DND-41 (cell line): ENCODE data around the gene NPY2R.

ENCODE experiments used
- ATAC-seq: fragments of 200-7000 bp; cut with Tn5 transposase; 3 replicates; pipeline ENCODE4 v1.9.1; 2021; ENCODE audit warnings: low read depth; ENCODE audit not compliant: insufficient read depth
- DNase-seq: peaks from one replicate; pipeline ENCODE4 v3.0.0-alpha.2; 2020
- H2AFZ ChIP-seq: 2 replicates; pipeline ENCODE4 v1.6.0; 2012; ENCODE audit warnings: low read depth, low read length
- H3K27ac ChIP-seq: 2 replicates; pipeline ENCODE4 v1.5.1; 2012; ENCODE audit warnings: low read length, inconsistent platforms
- H3K27me3 ChIP-seq: fragments of 200-600 bp; sonication (generic); 2 replicates; pipeline ENCODE4 v1.6.0; 2012; ENCODE audit warnings: low read length, mild to moderate bottlenecking, inconsistent platforms; ENCODE audit not compliant: insufficient read depth, poor library complexity
- H3K36me3 ChIP-seq: 2 replicates; pipeline ENCODE4 v1.5.1; 2012; ENCODE audit warnings: low read length, inconsistent platforms; ENCODE audit not compliant: insufficient read depth
- H3K4me1 ChIP-seq: 2 replicates; pipeline ENCODE4 v1.5.1; 2012; ENCODE audit warnings: mild to moderate bottlenecking, low read length; ENCODE audit not compliant: insufficient read depth
- H3K4me2 ChIP-seq: 2 replicates; pipeline ENCODE4 v1.6.0; 2012; ENCODE audit warnings: mild to moderate bottlenecking, moderate library complexity, low read length, inconsistent platforms; ENCODE audit not compliant: insufficient read depth
- H3K4me3 ChIP-seq, 2 experiments: fragments of 200-600 bp in 1 of 2; shearing (Covaris generic) in 1 of 2; 2 replicates each; pipeline ENCODE4 v1.5.1; 2012 to 2016; ENCODE audit warnings: inconsistent platforms in 2 of 2, low read length in 2 of 2, mild to moderate bottlenecking in 2 of 2, low read depth in 1 of 2, moderate library complexity in 1 of 2
- H3K79me2 ChIP-seq: 2 replicates; pipeline ENCODE4 v1.6.0; 2012; ENCODE audit warnings: low read length, inconsistent platforms; ENCODE audit not compliant: insufficient read depth
- H3K9ac ChIP-seq: 2 replicates; pipeline ENCODE4 v1.6.0; 2012; ENCODE audit warnings: low read depth, mild to moderate bottlenecking, inconsistent platforms, low read length, moderate library complexity
- H3K9me3 ChIP-seq: 2 replicates; pipeline ENCODE4 v1.5.1; 2012; ENCODE audit warnings: low read length, moderate library complexity, mild to moderate bottlenecking, inconsistent platforms; ENCODE audit not compliant: insufficient read depth, severe bottlenecking
- H4K20me1 ChIP-seq: 2 replicates; pipeline ENCODE4 v1.6.0; 2012; ENCODE audit warnings: low read length; ENCODE audit not compliant: insufficient read depth
- EZH2 ChIP-seq: IDR thresholded peaks from 3 replicates; pipeline ENCODE4 v1.6.1; 2012; ENCODE audit warnings: borderline replicate concordance, low read depth, mild to moderate bottlenecking, moderate library complexity, low read length, inconsistent platforms; ENCODE audit not compliant: severe bottlenecking
- TF ChIP-seq, protein P1 (sequence below): IDR thresholded peaks from 2 replicates; pipeline ENCODE4 v1.5.1; 2012; ENCODE audit warnings: borderline replicate concordance, low read length, moderate library complexity, mild to moderate bottlenecking; ENCODE audit not compliant: poor library complexity, severe bottlenecking; ENCODE audit errors: extremely low read depth

The NPY2R gene, protein sequence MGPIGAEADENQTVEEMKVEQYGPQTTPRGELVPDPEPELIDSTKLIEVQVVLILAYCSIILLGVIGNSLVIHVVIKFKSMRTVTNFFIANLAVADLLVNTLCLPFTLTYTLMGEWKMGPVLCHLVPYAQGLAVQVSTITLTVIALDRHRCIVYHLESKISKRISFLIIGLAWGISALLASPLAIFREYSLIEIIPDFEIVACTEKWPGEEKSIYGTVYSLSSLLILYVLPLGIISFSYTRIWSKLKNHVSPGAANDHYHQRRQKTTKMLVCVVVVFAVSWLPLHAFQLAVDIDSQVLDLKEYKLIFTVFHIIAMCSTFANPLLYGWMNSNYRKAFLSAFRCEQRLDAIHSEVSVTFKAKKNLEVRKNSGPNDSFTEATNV

DNA sequence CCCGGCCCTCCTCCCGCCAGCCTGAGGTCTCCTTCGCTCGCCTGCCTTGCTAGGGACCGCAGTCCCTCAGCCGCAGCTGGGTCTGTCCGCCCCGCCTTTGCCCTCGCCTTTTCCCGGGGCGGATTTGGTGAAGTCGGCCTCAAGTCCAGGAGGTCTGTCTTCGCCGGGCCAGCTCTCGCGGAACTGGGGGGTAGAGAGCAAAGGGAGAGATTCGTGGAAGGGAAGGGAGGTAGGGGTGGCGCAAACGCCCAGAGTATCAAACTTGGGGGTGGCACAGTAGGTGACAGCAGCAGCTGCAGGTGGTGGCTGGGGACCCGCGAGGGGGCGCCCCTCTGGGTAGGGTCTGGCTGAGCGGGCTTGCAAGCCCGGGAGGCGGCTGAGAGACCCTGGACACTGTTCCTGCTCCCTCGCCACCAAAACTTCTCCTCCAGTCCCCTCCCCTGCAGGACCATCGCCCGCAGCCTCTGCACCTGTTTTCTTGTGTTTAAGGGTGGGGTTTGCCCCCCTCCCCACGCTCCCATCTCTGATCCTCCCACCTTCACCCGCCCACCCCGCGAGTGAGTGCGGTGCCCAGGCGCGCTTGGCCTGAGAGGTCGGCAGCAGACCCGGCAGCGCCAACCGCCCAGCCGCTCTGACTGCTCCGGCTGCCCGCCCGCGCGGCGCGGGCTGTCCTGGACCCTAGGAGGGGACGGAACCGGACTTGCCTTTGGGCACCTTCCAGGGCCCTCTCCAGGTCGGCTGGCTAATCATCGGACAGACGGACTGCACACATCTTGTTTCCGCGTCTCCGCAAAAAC lies at the start of gene NPY2R:
NPY2R (plus strand) TSS at position 379 of the 797 bp plus-strand sequence. CDS start 5,304 bp downstream, outside the sequence.
- H2AFZ ChIP-seq, result no peak within 1 kb of the TSS

DNA sequence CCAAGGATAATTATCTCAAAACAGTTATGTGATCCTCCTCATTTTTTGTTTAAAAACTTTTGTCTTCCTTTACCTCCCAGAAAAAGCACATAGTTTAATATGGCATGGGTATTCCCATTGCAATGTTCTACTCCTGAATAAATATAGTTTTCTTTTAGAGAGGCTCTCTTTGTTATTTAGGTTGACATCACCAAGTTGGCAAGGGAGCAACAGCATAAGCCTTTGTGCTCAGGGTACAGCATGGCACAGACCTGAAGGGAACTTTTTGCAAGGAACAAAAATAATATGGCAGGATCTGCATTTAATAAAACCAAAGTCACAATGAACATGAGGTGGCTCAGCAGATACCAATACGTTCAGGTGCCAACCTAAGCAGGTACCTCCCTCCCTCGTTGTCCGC lies 47.1 kb upstream of the NPY2R start:
- DNase-seq, result no peak
- no peak for TF ChIP-seq EZH2
- TF ChIP-seq, protein P1, sequence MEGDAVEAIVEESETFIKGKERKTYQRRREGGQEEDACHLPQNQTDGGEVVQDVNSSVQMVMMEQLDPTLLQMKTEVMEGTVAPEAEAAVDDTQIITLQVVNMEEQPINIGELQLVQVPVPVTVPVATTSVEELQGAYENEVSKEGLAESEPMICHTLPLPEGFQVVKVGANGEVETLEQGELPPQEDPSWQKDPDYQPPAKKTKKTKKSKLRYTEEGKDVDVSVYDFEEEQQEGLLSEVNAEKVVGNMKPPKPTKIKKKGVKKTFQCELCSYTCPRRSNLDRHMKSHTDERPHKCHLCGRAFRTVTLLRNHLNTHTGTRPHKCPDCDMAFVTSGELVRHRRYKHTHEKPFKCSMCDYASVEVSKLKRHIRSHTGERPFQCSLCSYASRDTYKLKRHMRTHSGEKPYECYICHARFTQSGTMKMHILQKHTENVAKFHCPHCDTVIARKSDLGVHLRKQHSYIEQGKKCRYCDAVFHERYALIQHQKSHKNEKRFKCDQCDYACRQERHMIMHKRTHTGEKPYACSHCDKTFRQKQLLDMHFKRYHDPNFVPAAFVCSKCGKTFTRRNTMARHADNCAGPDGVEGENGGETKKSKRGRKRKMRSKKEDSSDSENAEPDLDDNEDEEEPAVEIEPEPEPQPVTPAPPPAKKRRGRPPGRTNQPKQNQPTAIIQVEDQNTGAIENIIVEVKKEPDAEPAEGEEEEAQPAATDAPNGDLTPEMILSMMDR, result no peak
- Histone ChIP-seq H3K4me3 (no peak overlapping the region), H3K27ac (no peak overlapping the region), H2AFZ (no peak overlapping the region), H3K9ac (no peak overlapping the region), H3K4me2 (no peak overlapping the region), H3K4me1 (no peaks in the 10 kb centered on the region), H3K36me3 (no peaks in the 10 kb centered on the region), H3K79me2 (no peaks in the 10 kb centered on the region), H4K20me1 (no peaks in the 10 kb centered on the region), H3K9me3 (no peaks in the 10 kb centered on the region), H3K27me3 (no peaks in the 10 kb centered on the region)
- no peak for ATAC-seq

More for the DNA sequence above, at the start of gene NPY2R:
- DNase-seq, result no peak
- Histone ChIP-seq H3K9me3 (no peaks in the 10 kb centered on the region), H3K27me3 (peaks cover 3% of the 10 kb centered on the region), H3K36me3 (no peaks in the 10 kb centered on the region), H3K4me3 (no peak within 1 kb of the TSS), H3K4me1 (no peaks in the 10 kb centered on the region), H3K79me2 (no peaks in the 10 kb centered on the region), H4K20me1 (no peaks in the 10 kb centered on the region), H3K4me2 (no peak within 1 kb of the TSS), H3K9ac (no peak within 1 kb of the TSS), H3K27ac (no peak within 1 kb of the TSS)
- no peak for TF ChIP-seq EZH2
- TF ChIP-seq, protein P1, result no peak
- no peak for ATAC-seq

DNA sequence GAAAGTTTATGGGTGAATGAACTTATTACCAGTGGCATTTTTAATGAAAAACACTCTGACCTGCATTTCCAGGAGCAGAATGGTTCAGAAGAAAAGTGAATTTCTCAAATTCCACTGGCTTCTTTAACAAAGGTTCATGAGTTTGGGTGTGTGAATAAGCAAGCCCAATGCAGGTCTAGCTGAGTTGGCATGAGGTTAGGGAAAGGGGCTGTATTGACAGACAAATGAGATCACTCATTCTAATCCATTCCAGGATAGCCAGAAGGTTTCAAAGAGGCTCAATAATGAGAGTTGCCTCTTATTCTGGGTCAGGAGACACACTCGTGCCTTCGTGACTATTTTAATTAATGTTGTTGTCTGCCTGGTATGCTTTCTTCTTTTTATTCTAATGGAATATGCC lies 43.7 kb upstream of the NPY2R start:
- DNase-seq (no peak), ATAC-seq (no peak)
- no peaks in the 10 kb centered on the region for H3K9me3 ChIP-seq
- no peaks in the 10 kb centered on the region for H3K36me3 ChIP-seq
- TF ChIP-seq, protein P1, result no peak
- no peak for TF ChIP-seq EZH2
- no peaks in the 10 kb centered on the region for H3K27me3 ChIP-seq
- no peak overlapping the region for H3K9ac ChIP-seq
- H3K27ac ChIP-seq, result no peak overlapping the region
- H3K4me1 ChIP-seq, result no peaks in the 10 kb centered on the region
- H3K79me2 ChIP-seq, result no peaks in the 10 kb centered on the region
- no peak overlapping the region for H3K4me3 ChIP-seq
- no peak overlapping the region for H3K4me2 ChIP-seq
- H4K20me1 ChIP-seq, result no peaks in the 10 kb centered on the region
- no peak overlapping the region for H2AFZ ChIP-seq
